HepG2 (cell line): Measurements from ENCODE around the gene COX6B1. TPM values are rescaled to one million over a fixed set of nuclear protein-coding genes. Genes with fewer than 3 reads are reported as not detected.

Experiments used
- CEBPB ChIP-seq: IDR thresholded peaks from 2 replicates; pipeline ENCODE4 v1.6.1; 2011; ENCODE audit warnings: low read depth, low read length, improper control_type of control experiment, borderline replicate concordance
- CEBPG ChIP-seq: IDR thresholded peaks from 2 replicates; pipeline ENCODE4 v1.6.1; 2016
- EP300 ChIP-seq, 3 experiments: sonication (generic) in 1 of 3; formaldehyde crosslinking in 1 of 3; IDR thresholded peaks; 2 replicates each; pipeline versions ENCODE4 v1.5.1 to v1.6.1; 2011 to 2020; ENCODE audit warnings: low read depth in 2 of 3, low read length in 2 of 3, borderline replicate concordance in 1 of 3, improper control_type of control experiment in 1 of 3, mild to moderate bottlenecking in 1 of 3, missing genetic modification reagents in 1 of 3, moderate library complexity in 1 of 3
- ETV5 ChIP-seq: IDR thresholded peaks from 2 replicates; pipeline ENCODE4 v1.6.1; 2018; ENCODE audit warnings: missing biosample characterization, missing genetic modification reagents, inconsistent platforms, borderline replicate concordance
- FOXA1 ChIP-seq, 2 experiments: fragments of 450-650 bp in 1 of 2; sonication (generic) in 1 of 2; formaldehyde crosslinking in 1 of 2; IDR thresholded peaks; 2 replicates each; pipeline versions ENCODE4 v1.4.0 to v1.6.1; 2016 to 2020; ENCODE audit warnings: missing genetic modification reagents in 1 of 2
- FOXP1 ChIP-seq, 2 experiments: fragments of 450-650 bp in 1 of 2; IDR thresholded peaks; 2 replicates each; pipeline ENCODE4 v1.6.1; 2017 to 2018; ENCODE audit warnings: antibody characterized with exemption in 1 of 2
- GATAD2A ChIP-seq: IDR thresholded peaks from 2 replicates; pipeline ENCODE4 v1.6.1; 2016
- NR2F2 ChIP-seq: IDR thresholded peaks from 2 replicates; pipeline ENCODE4 v1.6.1; 2012; ENCODE audit warnings: low read depth, inconsistent platforms, borderline replicate concordance
- PHF21A ChIP-seq: sonication (generic); formaldehyde crosslinking; IDR thresholded peaks from 2 replicates; pipeline ENCODE4 v1.5.0; 2020; ENCODE audit warnings: mild to moderate bottlenecking, missing genetic modification reagents
- PTBP1 ChIP-seq: fragments of 200-400 bp; formaldehyde crosslinking; IDR thresholded peaks from 2 replicates; pipeline ENCODE4 v1.6.1; 2018; ENCODE audit warnings: low read length, low read depth; ENCODE audit not compliant: poor library complexity, severe bottlenecking
- SAP130 ChIP-seq: IDR thresholded peaks from 2 replicates; pipeline ENCODE4 v1.6.1; 2016; ENCODE audit warnings: low read depth
- SOX13 ChIP-seq, 3 experiments: fragments of 450-650 bp in 1 of 3; sonication (generic) in 1 of 3; formaldehyde crosslinking in 1 of 3; IDR thresholded peaks in 2 of 3; conservative IDR thresholded peaks in 1 of 3; 2 replicates each; pipeline versions ENCODE4 v1.5.0 to v1.6.1; 2016 to 2020; ENCODE audit warnings: antibody characterized with exemption in 1 of 3, mild to moderate bottlenecking in 1 of 3, missing compliant biosample characterization in 1 of 3, missing genetic modification reagents in 1 of 3, moderate library complexity in 1 of 3
- SOX6 ChIP-seq, 2 experiments: fragments of 450-650 bp in 1 of 2; sonication (generic) in 1 of 2; formaldehyde crosslinking in 1 of 2; IDR thresholded peaks; 2 replicates each; pipeline versions ENCODE4 v1.4.0 to v1.6.1; 2017 to 2020; ENCODE audit warnings: antibody characterized with exemption in 1 of 2, mild to moderate bottlenecking in 1 of 2, missing genetic modification reagents in 1 of 2
- TEAD3 ChIP-seq: optimal IDR thresholded peaks from 2 replicates; pipeline ENCODE3; 2016; ENCODE audit warnings: borderline replicate concordance
- TGIF2 ChIP-seq: IDR thresholded peaks from 2 replicates; pipeline ENCODE4 v1.6.1; 2016; ENCODE audit warnings: control low read depth, missing compliant biosample characterization
- ZNF12 ChIP-seq: sonication (generic); formaldehyde crosslinking; IDR thresholded peaks from 2 replicates; pipeline ENCODE4 v1.5.0; 2020; ENCODE audit warnings: missing genetic modification reagents
- ZNF496 ChIP-seq: sonication (generic); formaldehyde crosslinking; IDR thresholded peaks from 2 replicates; pipeline ENCODE4 v1.8.1; 2023; ENCODE audit warnings: mild to moderate bottlenecking, moderate library complexity, missing genetic modification reagents; ENCODE audit not compliant: insufficient replicate concordance
- polyA plus RNA-seq, 8 experiments: library from polyadenylated mRNA; depleted of rRNA in 3 of 8; stranded (reverse) in 7 of 8; unstranded in 1 of 8; fragments of >200 nt; fragmentation: Illumina TruSeq in 4 of 8; extraction: Trizol in 4 of 8; gene quantifications; 2 replicates each; pipeline versions ENCODE4 v1.2.1 to v1.2.3, GENCODE V29; 2011 to 2016; ENCODE audit warnings: low read depth in 4 of 8, missing spikeins in 1 of 8, mixed read lengths in 1 of 8; ENCODE audit not compliant: insufficient read depth in 1 of 8
- total RNA-seq, 5 experiments: library from RNA; depleted of rRNA; stranded (reverse); fragments of >200 nt; fragmentation: Illumina TruSeq; extraction: Trizol; gene quantifications; 2 replicates each; pipeline ENCODE4 v1.2.3, GENCODE V29; 2016; ENCODE audit warnings: low read depth in 1 of 5
- TF ChIP-seq, protein P1 (sequence below): IDR thresholded peaks from 2 replicates; pipeline ENCODE4 v1.4.0; 2020; ENCODE audit warnings: mild to moderate bottlenecking, missing genetic modification reagents
- TF ChIP-seq, protein P2 (sequence below): IDR thresholded peaks from 2 replicates; pipeline ENCODE4 v1.6.1; 2012; ENCODE audit warnings: inconsistent platforms
- TF ChIP-seq, protein P3 (sequence below): IDR thresholded peaks from 2 replicates; pipeline ENCODE4 v1.6.1; 2016
- TF ChIP-seq, protein P4 (sequence below): sonication (generic); formaldehyde crosslinking; IDR thresholded peaks from 2 replicates; pipeline ENCODE4 v1.5.0; 2020; ENCODE audit warnings: mild to moderate bottlenecking, missing genetic modification reagents

Gene COX6B1
- total and polyA plus RNA-seq, 2 of the 13 experiments (the other 11 are each of a cell fraction or from before 2014, with no cell fraction given): 481 to 487 TPM

DNA sequence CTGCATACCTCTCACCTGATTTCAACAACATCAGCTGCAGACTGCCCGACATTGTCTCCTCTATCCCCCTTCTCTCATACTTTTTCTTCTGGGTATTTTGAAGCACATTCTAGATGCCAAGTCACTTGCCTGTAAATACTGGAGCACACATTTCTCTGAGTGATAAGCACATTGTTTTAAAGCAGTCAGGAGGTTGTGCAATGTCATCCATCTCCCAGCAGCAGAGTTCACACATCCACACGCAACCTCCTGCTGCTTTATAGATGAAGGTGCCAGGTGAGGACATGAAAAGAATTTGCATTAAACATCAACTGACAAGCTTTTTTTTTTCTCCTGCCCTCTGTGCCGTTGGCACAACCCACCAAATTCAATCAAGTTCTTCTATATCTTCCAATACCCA, 23.7 kb downstream of the COX6B1 start (continued):
- TF ChIP-seq, protein P1, sequence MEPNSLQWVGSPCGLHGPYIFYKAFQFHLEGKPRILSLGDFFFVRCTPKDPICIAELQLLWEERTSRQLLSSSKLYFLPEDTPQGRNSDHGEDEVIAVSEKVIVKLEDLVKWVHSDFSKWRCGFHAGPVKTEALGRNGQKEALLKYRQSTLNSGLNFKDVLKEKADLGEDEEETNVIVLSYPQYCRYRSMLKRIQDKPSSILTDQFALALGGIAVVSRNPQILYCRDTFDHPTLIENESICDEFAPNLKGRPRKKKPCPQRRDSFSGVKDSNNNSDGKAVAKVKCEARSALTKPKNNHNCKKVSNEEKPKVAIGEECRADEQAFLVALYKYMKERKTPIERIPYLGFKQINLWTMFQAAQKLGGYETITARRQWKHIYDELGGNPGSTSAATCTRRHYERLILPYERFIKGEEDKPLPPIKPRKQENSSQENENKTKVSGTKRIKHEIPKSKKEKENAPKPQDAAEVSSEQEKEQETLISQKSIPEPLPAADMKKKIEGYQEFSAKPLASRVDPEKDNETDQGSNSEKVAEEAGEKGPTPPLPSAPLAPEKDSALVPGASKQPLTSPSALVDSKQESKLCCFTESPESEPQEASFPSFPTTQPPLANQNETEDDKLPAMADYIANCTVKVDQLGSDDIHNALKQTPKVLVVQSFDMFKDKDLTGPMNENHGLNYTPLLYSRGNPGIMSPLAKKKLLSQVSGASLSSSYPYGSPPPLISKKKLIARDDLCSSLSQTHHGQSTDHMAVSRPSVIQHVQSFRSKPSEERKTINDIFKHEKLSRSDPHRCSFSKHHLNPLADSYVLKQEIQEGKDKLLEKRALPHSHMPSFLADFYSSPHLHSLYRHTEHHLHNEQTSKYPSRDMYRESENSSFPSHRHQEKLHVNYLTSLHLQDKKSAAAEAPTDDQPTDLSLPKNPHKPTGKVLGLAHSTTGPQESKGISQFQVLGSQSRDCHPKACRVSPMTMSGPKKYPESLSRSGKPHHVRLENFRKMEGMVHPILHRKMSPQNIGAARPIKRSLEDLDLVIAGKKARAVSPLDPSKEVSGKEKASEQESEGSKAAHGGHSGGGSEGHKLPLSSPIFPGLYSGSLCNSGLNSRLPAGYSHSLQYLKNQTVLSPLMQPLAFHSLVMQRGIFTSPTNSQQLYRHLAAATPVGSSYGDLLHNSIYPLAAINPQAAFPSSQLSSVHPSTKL (CRISPR knock-in tag): 0 out of 2 replicates have a peak, but pooled peaks have one; percentile 31
- peak; percentile 73 for TF ChIP-seq ZNF12 (CRISPR knock-in tag)
- TF ChIP-seq NR2F2: no peak
- TF ChIP-seq EP300 (IDR thresholded peaks at IDR 0.05; ENCODE audit: low read depth in 2 of 2, low read length in 2 of 2): peak in 1 of 2 experiments; percentile 12; a peak in 1 of 4 replicates
- TF ChIP-seq EP300 (CRISPR knock-in tag; IDR thresholded peaks at IDR 0.05; ENCODE audit: borderline replicate concordance): no peak
- TF ChIP-seq SOX13 (IDR thresholded peaks at IDR 0.05): no peak
- TF ChIP-seq SOX13 (CRISPR knock-in tag; conservative IDR thresholded peaks at IDR 0.05 in 1 of 2, IDR thresholded peaks at IDR 0.05 in 1 of 2): peak in 1 of 2 experiments; percentile 73; a peak in 2 of 4 replicates
- TF ChIP-seq FOXP1 (IDR thresholded peaks at IDR 0.05): no peak
- peak; percentile 39 for TF ChIP-seq FOXP1 (CRISPR knock-in tag; IDR thresholded peaks at IDR 0.05)
- TF ChIP-seq, protein P2, sequence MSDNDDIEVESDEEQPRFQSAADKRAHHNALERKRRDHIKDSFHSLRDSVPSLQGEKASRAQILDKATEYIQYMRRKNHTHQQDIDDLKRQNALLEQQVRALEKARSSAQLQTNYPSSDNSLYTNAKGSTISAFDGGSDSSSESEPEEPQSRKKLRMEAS: peak; percentile 56
- TF ChIP-seq FOXA1 (IDR thresholded peaks at IDR 0.05): no peak
- TF ChIP-seq FOXA1 (CRISPR knock-in tag; IDR thresholded peaks at IDR 0.05): 0 out of 2 replicates have a peak, but pooled peaks have one; percentile 5
- TF ChIP-seq ETV5 (CRISPR knock-in tag): 0 out of 2 replicates have a peak, but pooled peaks have one; percentile 20
- peak; percentile 40; the same call in 1 of the 2 replicates for TF ChIP-seq GATAD2A (CRISPR knock-in tag)
- peak; percentile 95 for TF ChIP-seq CEBPB
- TF ChIP-seq ZNF496 (CRISPR knock-in tag): no peak
- TF ChIP-seq, protein P3, sequence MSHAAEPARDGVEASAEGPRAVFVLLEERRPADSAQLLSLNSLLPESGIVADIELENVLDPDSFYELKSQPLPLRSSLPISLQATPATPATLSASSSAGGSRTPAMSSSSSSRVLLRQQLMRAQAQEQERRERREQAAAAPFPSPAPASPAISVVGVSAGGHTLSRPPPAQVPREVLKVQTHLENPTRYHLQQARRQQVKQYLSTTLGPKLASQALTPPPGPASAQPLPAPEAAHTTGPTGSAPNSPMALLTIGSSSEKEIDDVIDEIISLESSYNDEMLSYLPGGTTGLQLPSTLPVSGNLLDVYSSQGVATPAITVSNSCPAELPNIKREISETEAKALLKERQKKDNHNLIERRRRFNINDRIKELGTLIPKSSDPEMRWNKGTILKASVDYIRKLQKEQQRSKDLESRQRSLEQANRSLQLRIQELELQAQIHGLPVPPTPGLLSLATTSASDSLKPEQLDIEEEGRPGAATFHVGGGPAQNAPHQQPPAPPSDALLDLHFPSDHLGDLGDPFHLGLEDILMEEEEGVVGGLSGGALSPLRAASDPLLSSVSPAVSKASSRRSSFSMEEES: 0 out of 2 replicates have a peak, but pooled peaks have one; percentile 30
- TF ChIP-seq PTBP1: no peak
- TF ChIP-seq CEBPG (CRISPR knock-in tag): peak; percentile 93
- TF ChIP-seq TEAD3 (CRISPR knock-in tag): peak; percentile 45
- TF ChIP-seq, protein P4, sequence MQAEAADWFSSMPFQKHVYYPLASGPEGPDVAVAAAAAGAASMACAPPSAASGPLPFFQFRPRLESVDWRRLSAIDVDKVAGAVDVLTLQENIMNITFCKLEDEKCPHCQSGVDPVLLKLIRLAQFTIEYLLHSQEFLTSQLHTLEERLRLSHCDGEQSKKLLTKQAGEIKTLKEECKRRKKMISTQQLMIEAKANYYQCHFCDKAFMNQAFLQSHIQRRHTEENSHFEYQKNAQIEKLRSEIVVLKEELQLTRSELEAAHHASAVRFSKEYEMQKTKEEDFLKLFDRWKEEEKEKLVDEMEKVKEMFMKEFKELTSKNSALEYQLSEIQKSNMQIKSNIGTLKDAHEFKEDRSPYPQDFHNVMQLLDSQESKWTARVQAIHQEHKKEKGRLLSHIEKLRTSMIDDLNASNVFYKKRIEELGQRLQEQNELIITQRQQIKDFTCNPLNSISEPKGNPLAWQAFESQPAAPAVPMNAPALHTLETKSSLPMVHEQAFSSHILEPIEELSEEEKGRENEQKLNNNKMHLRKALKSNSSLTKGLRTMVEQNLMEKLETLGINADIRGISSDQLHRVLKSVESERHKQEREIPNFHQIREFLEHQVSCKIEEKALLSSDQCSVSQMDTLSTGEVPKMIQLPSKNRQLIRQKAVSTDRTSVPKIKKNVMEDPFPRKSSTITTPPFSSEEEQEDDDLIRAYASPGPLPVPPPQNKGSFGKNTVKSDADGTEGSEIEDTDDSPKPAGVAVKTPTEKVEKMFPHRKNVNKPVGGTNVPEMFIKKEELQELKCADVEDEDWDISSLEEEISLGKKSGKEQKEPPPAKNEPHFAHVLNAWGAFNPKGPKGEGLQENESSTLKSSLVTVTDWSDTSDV (CRISPR knock-in tag): no peak
- 0 out of 2 replicates have a peak, but pooled peaks have one; percentile 25 for TF ChIP-seq TGIF2
- TF ChIP-seq SAP130 (CRISPR knock-in tag): peak; percentile 55
- no peak for TF ChIP-seq SOX6 (IDR thresholded peaks at IDR 0.05)
- TF ChIP-seq SOX6 (CRISPR knock-in tag; IDR thresholded peaks at IDR 0.05): peak; percentile 76
- TF ChIP-seq PHF21A (CRISPR knock-in tag): 0 out of 2 replicates have a peak, but pooled peaks have one; percentile 18
